ENCODE data around the gene PRSS53.
"Not testable (repeated sequence)": the region's sequence is repeated elsewhere in the genome, so short reads cannot be mapped to it uniquely, and the experiment has no call there.

DNA sequence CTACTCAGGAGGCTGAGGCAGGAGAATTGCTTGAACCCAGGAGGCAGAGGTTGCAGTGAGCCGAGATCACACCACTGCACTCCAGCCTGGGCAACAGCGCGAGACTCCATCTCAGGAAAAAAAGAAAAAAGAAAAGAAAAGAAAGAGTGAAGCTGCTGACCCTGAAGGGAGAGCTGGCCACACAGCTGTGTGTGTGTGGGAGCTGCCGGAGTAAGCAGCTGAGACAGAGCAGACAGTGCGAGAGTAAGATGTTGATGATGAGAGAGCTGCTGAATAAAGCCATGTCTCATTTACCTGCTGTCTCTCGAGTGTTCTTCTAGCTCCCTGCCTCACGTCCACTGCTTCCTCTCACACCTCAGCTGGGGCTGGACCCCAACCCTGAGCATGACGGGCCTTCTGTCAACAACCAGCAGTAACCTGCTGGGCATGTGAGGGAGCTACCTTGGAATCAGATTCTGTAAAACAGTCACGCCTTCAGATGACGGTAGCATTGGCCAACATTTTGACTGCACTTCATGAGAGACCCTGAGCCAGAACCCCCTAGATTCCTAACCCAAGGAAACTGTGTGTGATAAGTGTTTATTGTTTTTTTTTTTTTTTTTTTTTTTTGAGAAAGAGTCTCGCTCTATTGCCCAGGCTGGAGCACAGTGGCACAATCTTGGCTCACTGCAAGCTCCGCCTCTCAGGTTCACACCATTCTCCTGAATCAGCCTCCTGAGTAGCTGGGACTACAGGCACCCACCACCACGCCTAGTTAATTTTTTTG, 12.3 kb upstream of the PRSS53 start:
- not testable (repeated sequence) for TF ChIP-seq CTCF, POLR2A (IDR thresholded peaks at IDR 0.05)

All from heart left ventricle (tissue), 13 donors.